Mesodermal cell (in vitro differentiated cells): ENCODE results near the gene ST8SIA5.

Source experiments
- H3K27ac ChIP-seq: 2 replicates; pipeline ENCODE4 v1.7.0; 2013; ENCODE audit warnings: mild to moderate bottlenecking, low read depth, low read length, moderate library complexity; ENCODE audit not compliant: severe bottlenecking
- H3K36me3 ChIP-seq: 2 replicates; pipeline ENCODE4 v1.7.1; 2013; ENCODE audit warnings: mild to moderate bottlenecking, low read length, moderate library complexity; ENCODE audit not compliant: control insufficient read depth, insufficient read depth
- H3K4me1 ChIP-seq: one replicate; pipeline ENCODE4 v1.7.1; 2013; ENCODE audit warnings: mild to moderate bottlenecking, low read length; ENCODE audit not compliant: insufficient read depth, control insufficient read depth, poor library complexity, severe bottlenecking
- H3K4me3 ChIP-seq: 2 replicates; pipeline ENCODE4 v1.7.0; 2013; ENCODE audit warnings: low read length, control low read depth, mild to moderate bottlenecking; ENCODE audit not compliant: insufficient read depth, poor library complexity, severe bottlenecking; ENCODE audit errors: extremely low read depth
- H3K9me3 ChIP-seq: 2 replicates; pipeline ENCODE4 v1.7.1; 2013; ENCODE audit warnings: mild to moderate bottlenecking, low read length, moderate library complexity; ENCODE audit not compliant: control insufficient read depth
- WGBS, 2 experiments: methylation state at CpG; one replicate each; pipeline ENCODE4 v1.1.5; 2013; ENCODE audit warnings: missing lambda C conversion rate in 2 of 2; ENCODE audit not compliant: insufficient coverage in 2 of 2; 5-methylcytosine and 5-hydroxymethylcytosine counted together

ST8SIA5 gene

GRCh38 chr18:46672062-46672970 lies 84.5 kb downstream of the ST8SIA5 start:
- Histone ChIP-seq H3K4me3 (no peak overlapping the region), H3K9me3 (no peaks in the 10 kb centered on the region), H3K27ac (no peak overlapping the region), H3K36me3 (no peaks in the 10 kb centered on the region), H3K4me1 (peaks cover 10% of the 10 kb centered on the region)
- 90 to 97% methylated on average over 4 of the region's 6 CpGs for WGBS, 2 experiments

- Histone ChIP-seq H3K36me3 (no peaks in the 10 kb centered on the region), H3K4me3 (no peak overlapping the region), H3K4me1 (peaks cover 6% of the 10 kb centered on the region), H3K9me3 (no peaks in the 10 kb centered on the region), H3K27ac (no peak overlapping the region)
- WGBS, 2 experiments: 76 to 84% methylated on average over 5 to 6 of the region's 6 CpGs
Measured at GRCh38 chr18:46668694-46669093, 88.2 kb downstream of the ST8SIA5 start.

- Histone ChIP-seq H3K9me3 (no peaks in the 10 kb centered on the region), H3K4me1 (peaks cover 6% of the 10 kb centered on the region), H3K36me3 (no peaks in the 10 kb centered on the region), H3K27ac (no peak overlapping the region), H3K4me3 (no peak overlapping the region)
- WGBS, 2 experiments: 81 to 85% methylated on average over 7 to 9 of the region's 11 CpGs
Measured at GRCh38 chr18:46668135-46668534, 88.7 kb downstream of the ST8SIA5 start.

- WGBS, 2 experiments: 84 to 100% methylated on average over 1 of the region's 1 CpG
- Histone ChIP-seq H3K36me3 (no peaks in the 10 kb centered on the region), H3K4me3 (no peak overlapping the region), H3K4me1 (no peaks in the 10 kb centered on the region), H3K9me3 (no peaks in the 10 kb centered on the region), H3K27ac (no peak overlapping the region)
Measured at GRCh38 chr18:46663539-46663938, 93.3 kb downstream of the ST8SIA5 start.

- no peaks in the 10 kb centered on the region for H3K4me1 ChIP-seq
- no peak overlapping the region for H3K4me3 ChIP-seq
- H3K36me3 ChIP-seq: no peaks in the 10 kb centered on the region
- H3K9me3 ChIP-seq: no peaks in the 10 kb centered on the region
- WGBS, 2 experiments: 82 to 92% methylated on average over 8 of the region's 9 CpGs
- no peak overlapping the region for H3K27ac ChIP-seq
Measured at GRCh38 chr18:46660957-46661749, 95.7 kb downstream of the ST8SIA5 start.

GRCh38 chr18:46659484-46659883 lies 97.4 kb downstream of the ST8SIA5 start:
- no peak overlapping the region for H3K4me3 ChIP-seq
- whole genome bisulfite sequencing, 2 experiments: 93% methylated on average over 3 of the region's 3 CpGs; no CpG with 5 or more reads in 1 of the 2 experiments
- H3K36me3 ChIP-seq: no peaks in the 10 kb centered on the region
- no peaks in the 10 kb centered on the region for H3K9me3 ChIP-seq
- H3K27ac ChIP-seq: no peak overlapping the region
- H3K4me1 ChIP-seq: no peaks in the 10 kb centered on the region

GRCh38 chr18:46657115-46657955 lies 99.5 kb downstream of the ST8SIA5 start, which contains the start of gene LOXHD1:
Gene LOXHD1 (minus strand): TSS chr18:46657220. CDS start chr18:46657033, 187 bp downstream.
- Histone ChIP-seq H3K4me3 (no peak within 1 kb of the TSS), H3K27ac (no peak within 1 kb of the TSS), H3K36me3 (no peaks in the 10 kb centered on the region), H3K9me3 (no peaks in the 10 kb centered on the region), H3K4me1 (no peaks in the 10 kb centered on the region)
- WGBS, 2 experiments: 85 to 87% methylated on average over 25 of the region's 25 CpGs

GRCh38 chr18:46656326-46657114 lies 100.3 kb downstream of the ST8SIA5 start:
- Histone ChIP-seq H3K36me3 (no peaks in the 10 kb centered on the region), H3K9me3 (no peaks in the 10 kb centered on the region), H3K27ac (no peak overlapping the region), H3K4me3 (no peak overlapping the region), H3K4me1 (no peaks in the 10 kb centered on the region)
- 90 to 93% methylated on average over 22 to 27 of the region's 27 CpGs for WGBS, 2 experiments

- no peaks in the 10 kb centered on the region for H3K9me3 ChIP-seq
- no peaks in the 10 kb centered on the region for H3K4me1 ChIP-seq
- no peaks in the 10 kb centered on the region for H3K36me3 ChIP-seq
- no peak overlapping the region for H3K27ac ChIP-seq
- no peak overlapping the region for H3K4me3 ChIP-seq
Measured at GRCh38 chr18:46652372-46652771, 104.5 kb downstream of the ST8SIA5 start.

- Histone ChIP-seq H3K4me1 (no peaks in the 10 kb centered on the region), H3K27ac (no peak overlapping the region), H3K4me3 (no peak overlapping the region), H3K9me3 (no peaks in the 10 kb centered on the region), H3K36me3 (no peaks in the 10 kb centered on the region)
- WGBS, 2 experiments: 100% methylated on average over 2 of the region's 4 CpGs; no CpG with 5 or more reads in 1 of the 2 experiments
Measured at GRCh38 chr18:46650681-46651080, 106.2 kb downstream of the ST8SIA5 start.
